ENCODE measurements around the gene RHO.
"Not testable (repeated sequence)": the region's sequence is repeated elsewhere in the genome, so short reads cannot be mapped to it uniquely, and the experiment has no call there.

Gene RHO

DNA sequence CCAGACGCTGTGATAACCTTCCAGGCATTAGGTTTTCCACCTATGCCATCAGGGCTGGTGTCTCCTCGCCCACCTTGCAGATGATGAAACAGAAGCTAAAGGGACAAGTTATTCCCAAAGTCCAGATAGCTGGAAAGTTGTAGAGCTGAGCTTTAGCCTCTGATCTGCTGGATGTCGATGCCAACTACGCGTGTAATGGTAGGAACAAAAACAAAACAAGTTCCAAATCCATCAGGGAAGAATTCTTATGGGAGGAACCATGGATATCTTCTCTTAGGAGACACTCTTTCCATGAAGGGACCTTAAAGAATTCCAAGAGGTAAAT, 28.1 kb upstream of the RHO start:
- no peak for DNase-seq

DNA sequence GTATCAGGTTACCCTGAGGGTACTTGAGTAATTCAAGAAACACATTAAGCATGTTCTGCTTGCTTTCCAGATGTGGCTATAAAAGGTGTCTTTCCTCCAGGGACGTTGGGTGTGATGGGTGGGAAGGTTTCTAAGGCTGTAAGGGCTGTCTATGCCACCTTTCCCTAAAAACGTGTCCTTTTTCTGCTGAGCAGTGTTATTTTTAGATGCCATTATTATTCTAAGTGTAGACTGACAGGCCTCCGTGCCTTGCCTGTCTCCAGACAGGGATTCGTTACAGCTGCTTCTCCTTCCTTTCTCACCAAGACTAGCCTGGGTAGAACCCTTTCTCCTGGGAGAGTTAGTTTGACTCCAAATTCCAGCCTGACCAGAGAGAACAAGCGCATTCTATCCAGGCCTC, 26.8 kb upstream of the RHO start:
- no peak for DNase-seq

DNA sequence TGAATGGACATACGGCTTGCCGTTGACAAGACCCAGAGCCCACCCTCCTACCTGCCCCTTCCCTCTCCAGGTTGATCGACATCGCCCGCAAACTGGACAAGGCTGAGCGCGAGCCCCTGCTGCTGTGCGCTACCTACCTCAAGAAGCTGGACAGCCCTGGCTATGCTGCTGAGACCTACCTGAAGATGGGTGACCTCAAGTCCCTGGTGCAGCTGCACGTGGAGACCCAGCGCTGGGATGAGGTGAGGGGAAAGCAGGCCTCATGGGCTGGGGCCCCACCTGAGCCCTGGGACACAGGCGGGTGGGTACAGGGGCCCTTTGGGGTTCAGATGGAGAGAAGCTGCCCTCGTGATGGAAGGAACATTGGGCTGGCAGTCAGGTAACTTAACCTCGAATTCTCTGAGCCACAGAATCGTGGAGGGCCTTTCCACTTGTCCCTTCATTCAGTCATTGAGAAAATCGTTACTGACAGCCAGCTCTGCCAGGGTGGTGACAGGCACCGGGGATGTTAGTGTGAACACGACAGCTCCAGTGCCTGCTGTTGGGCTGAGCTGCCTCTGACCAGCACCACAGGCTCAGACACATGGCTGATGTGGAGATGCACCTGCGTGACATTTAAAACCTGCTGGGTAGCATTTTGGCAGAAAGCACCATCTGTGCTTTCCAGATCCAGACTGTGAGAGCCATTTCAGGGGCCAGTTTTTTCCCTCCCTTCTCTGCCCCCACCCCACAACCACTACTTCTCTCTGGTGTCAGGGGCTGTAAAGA, 25.6 kb upstream of the RHO start:
- DNase-seq, result no peak

DNA sequence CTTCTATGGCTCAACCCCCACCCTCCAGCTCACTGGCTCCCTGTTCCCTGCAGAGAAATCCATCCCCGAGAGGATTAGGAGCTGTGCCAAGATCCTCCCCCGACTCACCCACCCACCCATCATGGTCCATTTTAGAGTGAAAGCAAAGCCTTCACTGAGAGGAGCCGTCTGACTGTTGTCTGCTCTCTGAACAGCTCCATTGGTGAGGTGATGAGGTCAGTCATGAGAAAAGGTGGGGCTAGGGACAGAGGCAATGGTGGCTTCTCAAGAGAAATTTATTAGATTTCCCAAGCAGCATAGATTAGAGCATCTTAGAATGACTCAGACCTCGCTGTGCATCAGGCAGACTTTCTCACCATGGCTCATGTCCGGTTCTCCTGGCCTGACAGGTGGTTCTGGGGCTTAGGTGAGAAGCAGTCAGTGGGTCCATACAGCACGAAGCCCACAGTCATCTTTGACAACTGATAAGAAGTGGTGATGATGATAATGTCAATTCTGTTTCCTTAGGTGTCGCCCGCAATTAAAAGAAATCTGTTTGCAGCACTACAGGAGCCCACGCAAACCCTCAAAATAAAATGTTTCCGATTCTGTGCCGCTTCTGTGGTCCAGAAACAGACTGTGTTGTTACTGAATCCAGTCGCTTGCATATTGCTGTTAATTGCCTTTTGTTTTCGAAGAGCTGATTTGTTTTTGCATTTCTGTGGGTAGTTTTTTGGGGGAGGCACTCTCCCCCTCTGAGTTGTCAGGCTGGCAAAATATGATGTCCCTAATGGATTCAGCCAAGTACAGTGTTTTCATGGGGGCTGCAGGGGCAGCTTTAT, 24.8 kb upstream of the RHO start:
- DNase-seq, result no peak

DNA sequence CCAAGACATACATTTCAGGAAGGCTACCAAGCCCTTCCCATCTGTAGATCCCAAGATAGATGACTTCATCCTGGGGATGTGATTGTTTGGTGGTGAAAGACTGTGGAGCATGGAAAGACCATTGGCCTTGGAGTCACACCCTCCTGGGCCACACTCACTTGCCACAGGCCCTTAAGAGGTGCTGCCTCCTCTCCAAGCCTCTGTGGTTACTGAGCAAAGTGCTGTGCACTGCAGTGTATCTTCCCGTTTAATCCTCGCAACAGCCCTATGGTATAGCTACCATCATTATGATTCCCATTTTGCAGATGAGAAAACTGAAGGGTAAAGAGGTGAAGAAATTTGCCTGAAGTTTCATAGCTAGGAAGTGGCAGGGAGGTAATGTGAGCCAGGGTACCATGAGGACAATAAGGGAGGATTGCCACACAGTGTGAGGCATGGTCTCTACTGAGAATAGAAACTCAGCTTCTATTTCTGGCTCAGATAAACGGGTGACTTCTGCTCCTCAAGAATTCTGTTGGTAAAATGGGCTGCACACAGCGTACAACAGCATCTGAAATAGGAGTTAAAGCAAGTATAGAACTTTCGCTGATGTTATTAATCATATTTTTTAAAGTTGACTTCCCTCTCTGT, 23.9 kb upstream of the RHO start:
- no peak for DNase-seq

DNA sequence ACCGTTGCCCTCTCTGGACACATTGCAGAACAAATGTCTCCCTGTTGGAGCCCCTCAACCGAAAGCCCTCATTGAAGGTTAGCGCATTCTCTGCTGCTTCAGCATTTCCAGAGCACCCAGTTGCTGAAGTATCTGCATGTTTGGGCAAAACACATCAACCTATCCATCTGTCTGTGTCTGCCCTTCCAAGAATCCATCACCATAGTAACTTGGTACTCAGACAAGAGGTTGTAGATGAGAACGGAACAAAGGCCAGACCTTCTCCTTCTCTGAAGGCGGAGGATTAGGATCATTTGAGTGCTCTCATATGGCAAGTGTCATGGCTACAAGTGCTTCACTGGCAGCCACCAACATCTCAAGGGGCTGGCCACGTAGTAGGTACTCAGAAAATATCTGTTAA, 23.1 kb upstream of the RHO start:
- DNase-seq, result no peak

DNA sequence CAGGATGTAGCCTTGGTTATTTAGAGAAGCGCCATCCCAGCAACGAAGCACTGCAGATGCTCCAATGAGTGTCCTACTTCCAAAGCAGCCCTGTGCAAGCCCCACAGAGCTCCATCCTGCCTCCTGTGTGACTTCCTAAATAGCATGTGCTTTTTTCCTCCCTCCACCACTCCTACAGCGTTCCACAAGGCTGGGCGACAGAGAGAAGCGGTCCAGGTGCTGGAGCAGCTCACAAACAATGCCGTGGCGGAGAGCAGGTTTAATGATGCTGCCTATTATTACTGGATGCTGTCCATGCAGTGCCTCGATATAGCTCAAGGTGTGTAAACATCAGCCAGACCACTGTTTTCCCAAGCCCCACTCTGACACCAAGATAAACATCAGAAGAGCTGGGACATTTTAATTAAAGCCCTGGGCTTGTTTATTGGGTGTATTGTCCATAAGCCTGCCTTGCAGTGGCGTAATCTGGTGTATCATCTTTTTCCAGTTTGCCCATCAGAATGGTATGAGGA, 22.2 kb upstream of the RHO start:
- DNase-seq, result no peak

DNA sequence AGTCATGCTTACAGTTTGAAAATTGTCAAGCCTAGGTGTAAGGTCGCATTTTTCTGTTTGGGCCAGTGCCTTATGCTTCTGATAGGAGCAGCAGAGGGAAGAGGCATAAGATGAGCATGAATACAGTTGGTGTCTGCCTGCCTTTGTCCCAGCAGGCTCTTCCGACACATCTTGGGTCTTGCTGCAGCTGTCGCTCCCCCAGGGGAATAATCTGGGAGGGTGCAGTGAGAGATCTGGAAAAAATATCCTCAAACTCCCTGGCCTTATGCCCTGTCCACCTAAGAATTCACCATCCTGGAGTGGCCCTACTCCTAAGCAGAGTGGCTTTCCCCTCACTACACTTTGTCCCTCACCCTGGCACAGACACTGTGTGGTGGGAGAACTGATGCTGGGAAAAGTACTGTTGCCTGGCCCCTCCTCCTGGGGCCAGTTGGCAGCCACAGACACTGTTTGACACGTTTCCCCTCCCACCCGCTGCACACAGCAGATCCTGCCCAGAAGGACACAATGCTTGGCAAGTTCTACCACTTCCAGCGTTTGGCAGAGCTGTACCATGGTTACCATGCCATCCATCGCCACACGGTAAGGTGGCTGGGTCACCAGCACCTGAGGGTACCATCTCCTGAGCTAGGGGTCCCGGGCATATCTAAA, 21.1 kb upstream of the RHO start:
- DNase-seq, result no peak

DNA sequence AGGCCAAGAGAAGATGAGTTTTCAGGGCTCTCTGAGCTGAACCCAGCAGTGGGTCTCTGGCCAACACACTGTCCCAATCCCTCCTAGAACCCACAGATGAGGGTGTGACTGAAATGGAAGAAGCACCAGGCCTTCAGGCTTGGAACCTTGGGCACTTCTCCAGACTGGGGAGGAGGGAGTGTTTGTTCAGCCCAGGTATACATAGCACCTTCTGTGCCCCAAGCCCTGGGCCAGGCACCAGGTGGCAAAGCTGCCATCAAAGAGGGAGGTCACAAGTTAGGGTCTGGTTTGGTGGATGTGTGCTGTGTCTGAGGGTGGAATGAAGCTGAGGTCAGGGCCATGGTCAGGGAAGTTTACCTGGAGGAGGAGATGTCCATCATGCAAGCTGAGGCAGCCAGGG, 15.8 kb upstream of the RHO start:
- no peak for DNase-seq

DNA sequence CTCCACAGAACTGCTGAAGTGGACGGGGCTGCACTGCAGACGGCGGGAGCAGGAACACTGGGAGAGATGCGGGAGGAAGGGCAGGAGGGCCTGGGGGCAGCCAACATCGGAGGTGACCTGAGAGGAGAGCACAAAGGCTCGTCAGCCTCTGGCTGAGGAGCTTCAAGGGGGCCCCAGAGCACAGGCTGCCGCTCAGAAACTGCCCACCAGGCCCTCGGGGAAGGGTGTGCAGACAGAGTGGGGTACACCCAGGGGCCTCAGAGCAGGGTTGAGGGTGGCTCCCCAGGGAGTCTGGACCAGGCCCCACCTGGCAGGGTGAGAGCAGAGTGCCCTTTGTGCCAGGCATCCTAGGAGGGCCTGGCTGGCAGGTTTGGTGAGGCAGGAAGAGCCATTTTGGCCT, 14.7 kb upstream of the RHO start:
- DNase-seq, result no peak

DNA sequence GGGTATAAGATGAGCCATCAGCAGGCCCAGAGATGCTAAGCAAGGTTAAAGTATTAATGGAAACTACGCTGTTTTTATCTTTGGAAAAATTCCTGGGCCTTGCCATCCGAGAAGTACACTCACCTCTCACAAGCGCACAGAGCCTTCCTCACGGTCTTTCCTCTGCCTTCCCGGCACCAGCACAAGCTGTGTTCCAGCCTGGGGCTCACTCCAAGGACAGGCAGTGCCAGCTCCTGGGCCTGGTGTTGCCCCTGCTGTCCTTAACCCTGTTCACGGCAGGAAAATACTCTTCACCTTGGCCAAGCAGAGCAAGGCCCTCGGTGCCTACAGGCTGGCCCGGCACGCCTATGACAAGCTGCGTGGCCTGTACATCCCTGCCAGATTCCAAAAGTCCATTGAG, 14.3 kb upstream of the RHO start:
- no peak for DNase-seq

DNA sequence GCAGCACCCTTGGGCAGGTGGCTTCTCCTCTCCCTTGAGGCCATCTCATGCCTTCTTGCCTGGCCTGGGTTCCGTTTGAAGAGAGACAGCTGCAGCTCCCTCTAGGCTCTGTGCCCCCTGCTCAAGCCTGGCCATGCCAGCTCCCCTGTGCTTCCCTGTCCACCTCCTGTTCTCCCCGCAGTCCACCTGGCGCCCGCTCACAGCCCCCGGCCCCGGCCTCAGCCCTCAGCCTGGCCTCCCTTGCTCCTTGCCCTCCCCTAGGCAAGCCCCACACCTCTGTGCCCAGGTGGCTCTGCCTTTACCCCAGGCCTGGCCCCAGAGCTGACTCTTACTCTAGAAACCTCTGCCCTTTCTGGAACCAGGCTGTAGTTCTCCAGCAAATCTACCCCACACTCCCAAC, 13.9 kb upstream of the RHO start:
- no peak for DNase-seq

DNA sequence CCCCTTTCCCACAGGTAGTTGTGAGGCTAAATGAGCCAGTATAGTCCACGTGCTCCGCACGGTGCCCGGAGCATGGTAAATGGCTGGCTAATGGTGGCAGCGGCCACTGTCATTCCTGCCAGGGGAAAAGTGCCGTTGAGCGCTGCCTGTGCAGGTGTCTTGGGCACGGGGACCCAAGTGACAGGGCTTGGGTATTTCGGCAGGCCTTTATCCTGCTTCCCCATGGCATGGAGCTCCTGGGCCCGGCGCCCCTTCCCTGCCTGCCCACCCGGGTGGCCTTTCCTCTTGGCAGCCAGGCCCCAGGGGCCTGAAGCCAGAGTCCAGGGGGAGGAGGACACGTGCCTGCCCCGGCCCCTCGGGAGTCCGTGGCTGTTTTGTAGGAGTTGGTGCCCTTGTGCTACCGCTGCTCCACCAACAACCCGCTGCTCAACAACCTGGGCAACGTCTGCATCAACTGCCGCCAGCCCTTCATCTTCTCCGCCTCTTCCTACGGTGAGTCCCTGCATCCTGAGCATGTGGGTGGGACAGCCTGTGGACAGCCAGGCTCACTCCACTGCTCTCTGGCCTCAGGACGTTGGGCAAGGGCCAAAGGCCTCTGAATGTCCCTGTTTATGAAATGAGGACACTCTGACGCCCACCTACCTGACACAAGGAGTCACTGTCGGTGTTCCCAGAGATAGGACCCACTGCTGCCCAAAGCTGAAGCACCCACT, 13.2 kb upstream of the RHO start:
- not testable (repeated sequence) for DNase-seq

DNA sequence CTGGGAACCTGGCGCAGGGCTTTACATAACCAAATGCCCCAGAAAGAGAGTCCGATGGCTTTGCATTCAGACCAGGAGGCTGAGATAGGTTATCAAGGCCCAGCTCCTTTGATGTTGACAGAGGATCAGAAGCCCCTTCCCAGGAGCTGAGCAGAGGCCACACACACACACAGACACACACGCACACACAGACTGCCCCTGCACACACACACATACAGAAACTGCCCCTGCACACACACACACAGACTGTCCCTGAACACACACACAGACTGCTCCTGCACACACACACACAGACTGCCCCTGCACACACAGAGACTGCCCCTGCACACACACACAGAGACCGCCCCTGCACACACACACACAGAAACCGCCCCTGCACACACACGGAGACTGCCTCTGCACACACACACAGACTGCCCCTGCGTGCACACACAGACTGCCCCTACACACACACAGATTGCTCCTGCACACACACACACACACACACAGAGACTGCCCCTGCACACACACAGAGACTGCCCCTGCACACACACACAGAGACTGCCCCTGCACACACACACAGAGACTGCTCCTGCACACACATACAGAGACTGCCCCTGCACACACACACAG, 12.5 kb upstream of the RHO start:
- DNase-seq, result not testable (repeated sequence)

DNA sequence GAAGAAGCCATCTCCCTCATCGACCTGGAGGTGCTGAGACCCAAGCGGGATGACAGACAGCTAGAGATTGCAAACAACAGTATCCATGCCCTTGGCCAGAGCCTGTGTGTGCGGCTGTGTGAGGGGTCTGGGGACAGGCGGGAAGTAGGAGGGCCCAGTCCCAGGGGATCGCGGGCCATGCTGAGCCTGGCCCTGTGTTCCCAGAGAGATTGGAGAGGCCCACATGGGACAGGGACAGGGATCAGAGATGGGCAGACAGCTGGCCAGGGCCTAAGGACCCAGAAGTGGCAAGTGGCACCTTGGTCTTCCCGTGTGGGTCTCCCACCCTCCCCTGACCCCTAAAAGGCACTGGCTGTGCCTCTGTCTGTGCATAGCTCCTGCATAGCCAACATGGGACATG, 10.9 kb upstream of the RHO start:
- no peak for DNase-seq

DNA sequence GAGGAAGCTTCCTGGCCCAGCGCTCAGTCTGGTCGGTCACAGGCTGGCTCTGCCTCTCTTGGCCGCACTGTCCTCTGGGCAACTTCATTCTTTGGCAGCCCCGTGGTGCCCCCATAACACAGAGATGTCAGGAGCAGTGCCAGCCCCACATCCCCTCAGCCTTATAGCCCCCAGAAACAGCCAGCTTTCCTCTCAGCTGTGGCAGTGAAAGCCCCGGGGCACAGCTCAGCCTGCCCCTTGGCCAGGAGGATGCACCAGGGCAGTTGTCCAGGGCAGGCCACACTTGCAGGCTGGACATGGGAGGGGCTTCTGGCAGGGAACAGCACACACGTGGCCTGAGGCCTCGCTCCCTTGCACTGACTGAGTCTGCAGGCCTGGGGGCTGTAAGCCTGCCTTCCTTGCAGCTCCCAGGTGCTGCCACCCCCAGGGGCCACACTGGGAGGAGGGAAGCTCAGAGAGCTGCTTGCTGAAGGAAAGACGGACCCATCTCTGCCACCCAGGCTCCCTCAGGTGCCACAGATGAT, 10.3 kb upstream of the RHO start:
- no peak for DNase-seq

DNA sequence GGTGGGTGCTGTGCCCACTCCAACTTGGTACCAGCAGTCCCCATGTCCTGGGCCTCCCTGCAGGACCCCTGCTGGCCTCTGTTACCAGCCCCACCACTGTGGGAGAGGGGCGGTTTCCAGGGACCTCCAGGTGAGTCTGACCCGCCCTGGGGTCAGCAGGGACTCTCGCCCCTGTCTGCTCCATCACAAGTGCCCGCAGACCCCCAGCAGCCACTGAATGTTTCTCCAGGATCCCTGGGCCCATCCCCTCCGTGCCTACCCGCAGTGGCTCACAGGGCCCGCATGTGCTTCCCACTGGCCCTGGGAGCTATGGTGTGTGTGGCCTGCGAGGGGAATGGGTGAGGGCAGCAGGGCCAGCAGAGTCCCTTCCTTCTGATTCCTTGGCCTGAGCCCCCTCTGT, 9.9 kb upstream of the RHO start:
- no peak for DNase-seq

DNA sequence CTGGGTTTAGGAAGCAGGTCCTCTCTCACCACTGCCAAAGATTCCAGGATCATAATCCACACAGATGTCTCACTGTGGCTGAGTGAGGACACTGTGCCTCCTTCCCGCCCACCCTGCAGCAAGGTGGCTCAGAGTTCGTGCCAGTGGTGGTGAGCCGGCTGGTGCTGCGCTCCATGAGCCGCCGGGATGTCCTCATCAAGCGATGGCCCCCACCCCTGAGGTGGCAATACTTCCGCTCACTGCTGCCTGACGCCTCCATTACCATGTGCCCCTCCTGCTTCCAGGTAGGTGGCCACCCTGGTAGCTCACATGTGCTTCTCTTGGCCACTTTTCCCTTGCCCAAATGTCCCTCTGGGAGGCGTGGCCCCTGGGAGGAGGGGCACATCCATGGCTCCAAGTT, 9.0 kb upstream of the RHO start:
- DNase-seq, result no peak

DNA sequence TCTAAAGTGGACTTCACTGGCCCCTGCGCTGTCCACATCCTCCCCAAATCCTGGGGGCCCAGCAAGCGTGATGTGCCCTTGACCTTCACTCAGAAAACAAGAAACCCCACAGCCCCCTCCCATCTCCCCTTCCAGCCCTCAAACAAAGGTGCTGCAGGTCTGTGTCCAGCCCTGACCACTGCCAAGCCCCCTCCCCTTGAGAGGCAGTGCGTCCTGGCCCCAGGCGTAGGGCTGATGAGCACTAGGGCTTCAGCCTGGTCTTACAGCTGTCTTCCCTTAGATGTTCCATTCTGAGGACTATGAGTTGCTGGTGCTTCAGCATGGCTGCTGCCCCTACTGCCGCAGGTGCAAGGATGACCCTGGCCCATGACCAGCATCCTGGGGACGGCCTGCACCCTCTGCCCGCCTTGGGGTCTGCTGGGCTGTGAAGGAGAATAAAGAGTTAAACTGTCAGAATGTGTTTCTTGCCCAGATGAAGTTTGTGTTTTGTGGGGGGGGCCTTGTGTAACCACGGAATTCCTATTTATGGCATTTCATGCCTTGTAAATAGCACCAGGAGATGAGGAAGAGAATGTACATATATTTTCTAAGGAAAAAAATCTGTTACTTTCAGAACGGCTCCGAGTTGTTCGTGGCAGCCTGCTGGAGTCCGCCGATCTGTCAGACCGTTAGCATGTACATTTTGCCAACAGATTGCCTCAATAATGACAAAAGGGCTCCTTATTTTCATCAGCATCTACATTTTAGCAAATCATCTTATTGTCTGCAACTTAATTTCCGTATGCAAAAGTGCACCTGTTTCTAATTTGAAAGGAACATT, 8.3 kb upstream of the RHO start:
- DNase-seq, result no peak

DNA sequence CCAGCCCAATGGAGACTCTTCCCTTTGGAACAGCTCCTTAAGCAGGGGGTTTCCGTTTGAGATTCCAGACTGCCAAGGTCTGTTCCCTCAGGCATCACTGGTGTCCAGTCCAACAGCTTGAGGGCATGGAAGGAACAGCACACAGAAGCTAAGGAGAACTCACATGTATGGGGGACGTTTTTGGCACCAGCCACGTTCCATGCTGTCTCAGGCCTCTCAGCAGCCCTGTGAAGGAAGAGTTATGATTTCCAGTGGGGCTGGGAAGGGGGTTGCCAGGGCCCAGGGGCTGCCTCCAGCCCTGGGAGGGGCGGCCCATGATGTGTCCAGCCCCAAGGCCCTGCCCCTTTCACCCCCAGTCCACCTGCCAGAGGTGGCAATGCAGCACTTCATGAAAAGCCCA, 7.5 kb upstream of the RHO start:
- no peak for DNase-seq

DNA sequence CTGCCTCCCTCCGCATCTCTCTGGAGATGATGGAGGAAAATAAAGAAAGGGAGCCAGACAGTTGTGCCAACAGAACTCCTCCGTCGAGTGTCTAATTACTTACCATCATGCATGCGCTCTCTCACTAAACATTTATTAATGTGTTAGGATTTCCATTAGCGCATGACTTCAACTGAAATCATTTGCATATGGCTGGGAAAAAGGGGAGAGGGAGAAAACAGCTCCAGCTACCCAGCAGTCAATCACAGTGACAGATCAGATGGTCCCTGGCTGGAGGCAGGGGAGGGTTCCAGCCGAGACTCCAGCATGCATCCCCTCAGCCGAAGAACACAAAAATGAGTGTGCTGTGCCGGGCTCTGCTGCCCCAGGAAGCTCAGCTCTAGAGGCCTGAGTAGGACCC, 6.8 kb upstream of the RHO start:
- no peak for DNase-seq

All from AML-193 (cell line).